HUES48 (cell line): ENCODE data around the gene CALR3.
A peak's percentile ranks its signal among the peaks of the same experiment; 100 is the strongest.
"Not testable (repeated sequence)": the region's sequence is repeated elsewhere in the genome, so short reads cannot be mapped to it uniquely, and the experiment has no call there.

Experiments used
- H3K27ac ChIP-seq: one replicate; pipeline ENCODE4 v1.7.0; 2013; ENCODE audit warnings: low read depth, low read length, inconsistent platforms
- H3K27me3 ChIP-seq: 2 replicates; pipeline ENCODE4 v1.6.1; 2013; ENCODE audit warnings: mild to moderate bottlenecking, low read length; ENCODE audit not compliant: control insufficient read depth, insufficient read depth
- H3K36me3 ChIP-seq: 2 replicates; pipeline ENCODE4 v1.6.1; 2013; ENCODE audit warnings: low read length; ENCODE audit not compliant: control insufficient read depth, insufficient read depth
- H3K4me1 ChIP-seq: 2 replicates; pipeline ENCODE4 v1.6.1; 2013; ENCODE audit warnings: mild to moderate bottlenecking, low read length; ENCODE audit not compliant: control insufficient read depth, insufficient read depth
- H3K4me3 ChIP-seq: 2 replicates; pipeline ENCODE4 v1.5.1; 2013; ENCODE audit warnings: mild to moderate bottlenecking, low read depth, low read length
- H3K9ac ChIP-seq: 2 replicates; pipeline ENCODE4 v1.6.1; 2013; ENCODE audit warnings: mild to moderate bottlenecking, low read depth, low read length, moderate library complexity
- H3K9me3 ChIP-seq: 2 replicates; pipeline ENCODE4 v1.6.1; 2013; ENCODE audit warnings: low read length; ENCODE audit not compliant: control insufficient read depth, insufficient read depth

The CALR3 gene

GRCh38 chr19:16482745-16483144 is 13.2 kb downstream of the CALR3 start:
- Histone ChIP-seq H3K27me3 (no peaks in the 10 kb centered on the region), H3K36me3 (no peaks in the 10 kb centered on the region), H3K4me3 (no peak overlapping the region), H3K4me1 (no peaks in the 10 kb centered on the region), H3K9ac (no peak overlapping the region), H3K27ac (no peak overlapping the region), H3K9me3 (no peaks in the 10 kb centered on the region)

GRCh38 chr19:16477311-16477710 is 18.7 kb downstream of the CALR3 start:
- H3K27ac ChIP-seq: no peak overlapping the region
- no peaks in the 10 kb centered on the region for H3K27me3 ChIP-seq
- H3K9ac ChIP-seq: no peak overlapping the region
- no peaks in the 10 kb centered on the region for H3K4me1 ChIP-seq
- H3K36me3 ChIP-seq: no peaks in the 10 kb centered on the region
- H3K9me3 ChIP-seq: peaks cover 3% of the 10 kb centered on the region; the same call in 1 of the 2 replicates
- no peak overlapping the region for H3K4me3 ChIP-seq

GRCh38 chr19:16476401-16476800 is 19.6 kb downstream of the CALR3 start:
- Histone ChIP-seq H3K27me3 (no peaks in the 10 kb centered on the region), H3K4me1 (no peaks in the 10 kb centered on the region), H3K9me3 (peaks cover 3% of the 10 kb centered on the region; the same call in 1 of the 2 replicates), H3K9ac (no peak overlapping the region), H3K36me3 (no peaks in the 10 kb centered on the region), H3K4me3 (no peak overlapping the region), H3K27ac (no peak overlapping the region)

GRCh38 chr19:16473875-16474392 is 22.0 kb downstream of the CALR3 start:
- H3K36me3 ChIP-seq: no peaks in the 10 kb centered on the region
- H3K27ac ChIP-seq: no peak overlapping the region

GRCh38 chr19:16472992-16473391 is 23.0 kb downstream of the CALR3 start:
- H3K9me3 ChIP-seq: peaks cover 3% of the 10 kb centered on the region; the same call in 1 of the 2 replicates
- H3K4me1 ChIP-seq: peaks cover 8% of the 10 kb centered on the region
- no peaks in the 10 kb centered on the region for H3K36me3 ChIP-seq
- H3K4me3 ChIP-seq: no peak overlapping the region
- H3K9ac ChIP-seq: no peak overlapping the region
- H3K27ac ChIP-seq: no peak overlapping the region
- H3K27me3 ChIP-seq: no peaks in the 10 kb centered on the region

More at GRCh38 chr19:16473875-16474392, 22.0 kb downstream of the CALR3 start:
- peaks cover 8% of the 10 kb centered on the region for H3K4me1 ChIP-seq
- no peaks in the 10 kb centered on the region for H3K27me3 ChIP-seq
- H3K9ac ChIP-seq: no peak overlapping the region
- no peak overlapping the region for H3K4me3 ChIP-seq
- peaks cover 3% of the 10 kb centered on the region; the same call in 1 of the 2 replicates for H3K9me3 ChIP-seq

- H3K4me1 ChIP-seq, H3K9me3 ChIP-seq, H3K36me3 ChIP-seq, H3K27me3 ChIP-seq: not testable (repeated sequence)
- Histone ChIP-seq H3K27ac (peak overlapping the region; percentile 56), H3K9ac (peak overlapping the region; percentile 76), H3K4me3 (peak overlapping the region; percentile 90)
These were observed 23.4 kb downstream of the CALR3 start for GRCh38 chr19:16472559-16472899.

- H3K9me3 ChIP-seq: peaks cover 3% of the 10 kb centered on the region; the same call in 1 of the 2 replicates
- H3K27ac ChIP-seq: peak overlapping the region; percentile 83
- H3K36me3 ChIP-seq: no peaks in the 10 kb centered on the region
- H3K4me1 ChIP-seq: peaks cover 8% of the 10 kb centered on the region
- peak overlapping the region; percentile 50 for H3K9ac ChIP-seq
- H3K27me3 ChIP-seq: no peaks in the 10 kb centered on the region
- H3K4me3 ChIP-seq: peak overlapping the region; percentile 90
These were observed 24.8 kb downstream of the CALR3 start for GRCh38 chr19:16470911-16471811.

- Histone ChIP-seq H3K4me1 (peaks cover 8% of the 10 kb centered on the region), H3K9ac (no peak overlapping the region)
These were observed 25.4 kb downstream of the CALR3 start for GRCh38 chr19:16470541-16470910.

GRCh38 chr19:16467581-16467980 is 28.4 kb downstream of the CALR3 start:
- no peak overlapping the region for H3K9ac ChIP-seq
- no peaks in the 10 kb centered on the region for H3K36me3 ChIP-seq
- H3K9me3 ChIP-seq: no peaks in the 10 kb centered on the region
- no peak overlapping the region for H3K4me3 ChIP-seq
- no peak overlapping the region for H3K27ac ChIP-seq
- no peaks in the 10 kb centered on the region for H3K27me3 ChIP-seq
- H3K4me1 ChIP-seq: peaks cover 8% of the 10 kb centered on the region

More at GRCh38 chr19:16470541-16470910, 25.4 kb downstream of the CALR3 start:
- no peaks in the 10 kb centered on the region for H3K36me3 ChIP-seq
- H3K27me3 ChIP-seq: no peaks in the 10 kb centered on the region
- H3K27ac ChIP-seq: peak overlapping the region; percentile 83
- H3K9me3 ChIP-seq: peaks cover 3% of the 10 kb centered on the region; the same call in 1 of the 2 replicates
- peak overlapping the region; percentile 90 for H3K4me3 ChIP-seq

GRCh38 chr19:16466802-16467427 is 29.1 kb downstream of the CALR3 start:
- H3K4me1 ChIP-seq, H3K36me3 ChIP-seq, H3K9me3 ChIP-seq, H3K27ac ChIP-seq, H3K27me3 ChIP-seq, H3K9ac ChIP-seq, H3K4me3 ChIP-seq: not testable (repeated sequence)

GRCh38 chr19:16465239-16465638 is 30.7 kb downstream of the CALR3 start:
- H3K27ac ChIP-seq: no peak overlapping the region

More at GRCh38 chr19:16465239-16465638, 30.7 kb downstream of the CALR3 start:
- Histone ChIP-seq H3K4me3 (no peak overlapping the region), H3K27me3 (no peaks in the 10 kb centered on the region), H3K9me3 (no peaks in the 10 kb centered on the region), H3K9ac (no peak overlapping the region), H3K36me3 (no peaks in the 10 kb centered on the region), H3K4me1 (no peaks in the 10 kb centered on the region)
